H9 (cell line): ENCODE measurements around the gene ZNF474. TPM values are rescaled to one million over a fixed set of nuclear protein-coding genes. Genes with fewer than 3 reads are reported as not detected.

Experiments
- DNase-seq: peaks from one replicate; pipeline ENCODE4 v3.0.0-alpha.2; 2017
- H2AFZ ChIP-seq: one replicate; pipeline ENCODE4 v1.6.1; 2013; ENCODE audit warnings: mild to moderate bottlenecking, low read length, control low read depth, moderate library complexity
- H2AK5ac ChIP-seq: 2 replicates; pipeline ENCODE4 v1.6.1; 2013; ENCODE audit warnings: low read length, control low read depth, mixed read lengths; ENCODE audit not compliant: insufficient read length
- H2BK120ac ChIP-seq: one replicate; pipeline ENCODE4 v1.6.1; 2013; ENCODE audit warnings: low read depth, mild to moderate bottlenecking, low read length, control low read depth, inconsistent platforms; ENCODE audit not compliant: poor library complexity, severe bottlenecking
- H2BK12ac ChIP-seq: 2 replicates; pipeline ENCODE4 v1.6.1; 2013; ENCODE audit warnings: low read length, control low read depth, mixed read lengths, low read depth; ENCODE audit not compliant: insufficient read length
- H2BK15ac ChIP-seq: 2 replicates; pipeline ENCODE4 v1.6.1; 2013; ENCODE audit warnings: low read depth, low read length, control low read depth
- H2BK20ac ChIP-seq: one replicate; pipeline ENCODE4 v1.6.1; 2013; ENCODE audit warnings: low read depth, mild to moderate bottlenecking, low read length, control low read depth, inconsistent platforms; ENCODE audit not compliant: poor library complexity, severe bottlenecking
- H2BK5ac ChIP-seq: 2 replicates; pipeline ENCODE4 v1.6.1; 2013; ENCODE audit warnings: low read length, control low read depth, mixed read lengths; ENCODE audit not compliant: insufficient read length
- H3K14ac ChIP-seq: 2 replicates; pipeline ENCODE4 v1.6.1; 2013; ENCODE audit warnings: low read length, control low read depth; ENCODE audit not compliant: insufficient read depth
- H3K18ac ChIP-seq: 2 replicates; pipeline ENCODE4 v1.6.1; 2013; ENCODE audit warnings: low read depth, mild to moderate bottlenecking, mixed read lengths, low read length, control low read depth; ENCODE audit not compliant: insufficient read length
- H3K23ac ChIP-seq: 2 replicates; pipeline ENCODE4 v1.6.1; 2013; ENCODE audit warnings: low read length, control low read depth, mixed read lengths, low read depth; ENCODE audit not compliant: insufficient read length
- H3K23me2 ChIP-seq: 2 replicates; pipeline ENCODE4 v1.6.1; 2013; ENCODE audit warnings: low read depth, mild to moderate bottlenecking, mixed read lengths, low read length, control low read depth; ENCODE audit not compliant: insufficient read length, poor library complexity, severe bottlenecking
- H3K27ac ChIP-seq: 2 replicates; pipeline ENCODE4 v1.5.1; 2013; ENCODE audit warnings: low read length, control low read depth, mixed read lengths, low read depth; ENCODE audit not compliant: insufficient read length
- H3K27me3 ChIP-seq: 2 replicates; pipeline ENCODE4 v1.6.1; 2013; ENCODE audit warnings: low read length, control low read depth, inconsistent platforms; ENCODE audit not compliant: insufficient read depth
- H3K4ac ChIP-seq: 2 replicates; pipeline ENCODE4 v1.6.1; 2013; ENCODE audit warnings: low read depth, mild to moderate bottlenecking, control low read depth, inconsistent platforms, low read length, moderate library complexity
- H3K4me1 ChIP-seq: 2 replicates; pipeline ENCODE4 v1.6.1; 2013; ENCODE audit warnings: low read length, control low read depth, inconsistent platforms; ENCODE audit not compliant: insufficient read depth
- H3K4me2 ChIP-seq: 2 replicates; pipeline ENCODE4 v1.6.1; 2013; ENCODE audit warnings: low read length, control low read depth, mixed read lengths; ENCODE audit not compliant: insufficient read length, insufficient read depth
- H3K56ac ChIP-seq: 2 replicates; pipeline ENCODE4 v1.6.1; 2013; ENCODE audit warnings: low read depth, mild to moderate bottlenecking, mixed read lengths, low read length, control low read depth; ENCODE audit not compliant: insufficient read length
- H3K79me1 ChIP-seq: 2 replicates; pipeline ENCODE4 v1.6.1; 2013; ENCODE audit warnings: low read depth, mild to moderate bottlenecking, moderate library complexity, low read length, control low read depth, inconsistent platforms; ENCODE audit not compliant: insufficient read depth, poor library complexity, severe bottlenecking
- H3K79me2 ChIP-seq: 2 replicates; pipeline ENCODE4 v1.6.1; 2013; ENCODE audit warnings: low read length, control low read depth, inconsistent platforms; ENCODE audit not compliant: insufficient read depth
- H3K9ac ChIP-seq: 2 replicates; pipeline ENCODE4 v1.6.1; 2013; ENCODE audit warnings: low read length, control low read depth, mixed read lengths; ENCODE audit not compliant: insufficient read length; ENCODE audit errors: extremely low read depth
- H3K9me3 ChIP-seq: one replicate; pipeline ENCODE4 v1.6.1; 2013; ENCODE audit warnings: low read depth, low read length, inconsistent platforms; ENCODE audit not compliant: control insufficient read depth
- H3T11ph ChIP-seq: one replicate; pipeline ENCODE4 v1.6.1; 2013; ENCODE audit warnings: mild to moderate bottlenecking, low read length, control low read depth, inconsistent platforms
- H4K20me1 ChIP-seq: one replicate; pipeline ENCODE4 v1.6.1; 2013; ENCODE audit not compliant: control insufficient read depth, insufficient read length, insufficient read depth
- H4K5ac ChIP-seq: 2 replicates; pipeline ENCODE4 v1.6.1; 2013; ENCODE audit warnings: low read depth, mild to moderate bottlenecking, mixed read lengths, low read length, control low read depth; ENCODE audit not compliant: insufficient read length
- H4K8ac ChIP-seq: replicated peaks from 2 replicates; pipeline ENCODE4 v1.6.1; 2013; ENCODE audit warnings: low read length, control low read depth, mixed read lengths, low read depth; ENCODE audit not compliant: insufficient read length
- H4K91ac ChIP-seq: 2 replicates; pipeline ENCODE4 v1.6.1; 2013; ENCODE audit warnings: low read depth, mild to moderate bottlenecking, moderate library complexity, mixed read lengths, low read length, control low read depth; ENCODE audit not compliant: insufficient read length
- H3K27ac Mint-ChIP-seq, 3 experiments: 2 replicates in 2 of 3; 3 replicates in 1 of 3; pipeline ENCODE4 v1.8.0; 2020 to 2021; ENCODE audit warnings: mixed read lengths in 3 of 3, mild to moderate bottlenecking in 1 of 3, moderate library complexity in 1 of 3
- H3K27me3 Mint-ChIP-seq: 2 replicates; pipeline ENCODE4 v1.8.0; 2021; ENCODE audit warnings: low read depth, mild to moderate bottlenecking, moderate library complexity, mixed read lengths
- H3K36me3 Mint-ChIP-seq, 3 experiments: 2 replicates in 2 of 3; 3 replicates in 1 of 3; pipeline ENCODE4 v1.8.0; 2020 to 2021; ENCODE audit warnings: low read depth in 3 of 3, mixed read lengths in 3 of 3; ENCODE audit not compliant: insufficient read depth in 1 of 3
- H3K4me1 Mint-ChIP-seq, 2 experiments: 2 replicates each; pipeline ENCODE4 v1.8.0; 2020; ENCODE audit warnings: mixed read lengths in 2 of 2
- H3K4me3 Mint-ChIP-seq, 2 experiments: 2 replicates in 1 of 2; 3 replicates in 1 of 2; pipeline ENCODE4 v1.8.0; 2020 to 2021; ENCODE audit warnings: mild to moderate bottlenecking in 2 of 2, mixed read lengths in 2 of 2, moderate library complexity in 1 of 2
- H3K9me3 Mint-ChIP-seq, 2 experiments: 2 replicates in 1 of 2; 3 replicates in 1 of 2; pipeline ENCODE4 v1.8.0; 2020; ENCODE audit warnings: mild to moderate bottlenecking in 2 of 2, mixed read lengths in 2 of 2, moderate library complexity in 1 of 2
- WGBS: extraction: QIAGEN DNeasy Blood & Tissue Kit; methylation state at CpG from one replicate; pipeline ENCODE4 v1.1.7; 2013; ENCODE audit warnings: missing lambda C conversion rate, low lambda C conversion rate, mixed read lengths; ENCODE audit not compliant: insufficient read length; ENCODE audit errors: extremely low coverage; 5-methylcytosine and 5-hydroxymethylcytosine counted together
- total RNA-seq: library from RNA; stranded (reverse); gene quantifications from 2 replicates; pipeline ENCODE4 v1.2.1, GENCODE V29; 2021
- TF ChIP-seq, protein P1 (sequence below): fragments of 200-600 bp; sonication (generic); conservative IDR thresholded peaks from 3 replicates; pipeline ENCODE4 v1.8.0; 2021; ENCODE audit warnings: antibody characterized with exemption, mild to moderate bottlenecking

The ZNF474 gene
- total RNA-seq, 1 experiment from 2014 or later, result not detected

DNA sequence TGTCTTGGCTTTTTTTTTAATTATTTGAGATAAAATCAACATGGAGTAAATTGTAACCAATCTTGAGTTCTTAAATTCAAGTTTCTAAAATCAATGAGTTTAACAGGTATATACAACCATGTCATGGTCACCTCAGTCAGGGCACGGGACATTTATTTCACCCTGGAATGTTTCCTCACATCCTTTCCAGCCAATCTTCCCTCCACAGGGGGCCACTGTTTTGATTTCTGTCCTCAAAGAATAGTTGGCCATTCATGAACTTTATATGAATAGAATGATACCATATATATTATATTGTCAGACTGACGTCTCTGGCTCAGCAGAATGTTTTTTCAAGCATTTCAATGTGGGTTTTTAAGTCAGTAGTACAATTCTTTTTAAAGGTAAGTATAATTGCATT lies 806 bp downstream of the ZNF474 start:
- TF ChIP-seq, protein P1, sequence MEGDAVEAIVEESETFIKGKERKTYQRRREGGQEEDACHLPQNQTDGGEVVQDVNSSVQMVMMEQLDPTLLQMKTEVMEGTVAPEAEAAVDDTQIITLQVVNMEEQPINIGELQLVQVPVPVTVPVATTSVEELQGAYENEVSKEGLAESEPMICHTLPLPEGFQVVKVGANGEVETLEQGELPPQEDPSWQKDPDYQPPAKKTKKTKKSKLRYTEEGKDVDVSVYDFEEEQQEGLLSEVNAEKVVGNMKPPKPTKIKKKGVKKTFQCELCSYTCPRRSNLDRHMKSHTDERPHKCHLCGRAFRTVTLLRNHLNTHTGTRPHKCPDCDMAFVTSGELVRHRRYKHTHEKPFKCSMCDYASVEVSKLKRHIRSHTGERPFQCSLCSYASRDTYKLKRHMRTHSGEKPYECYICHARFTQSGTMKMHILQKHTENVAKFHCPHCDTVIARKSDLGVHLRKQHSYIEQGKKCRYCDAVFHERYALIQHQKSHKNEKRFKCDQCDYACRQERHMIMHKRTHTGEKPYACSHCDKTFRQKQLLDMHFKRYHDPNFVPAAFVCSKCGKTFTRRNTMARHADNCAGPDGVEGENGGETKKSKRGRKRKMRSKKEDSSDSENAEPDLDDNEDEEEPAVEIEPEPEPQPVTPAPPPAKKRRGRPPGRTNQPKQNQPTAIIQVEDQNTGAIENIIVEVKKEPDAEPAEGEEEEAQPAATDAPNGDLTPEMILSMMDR, result no peak
- H3K23ac ChIP-seq, result no peak overlapping the region
- H3K56ac ChIP-seq, result no peak overlapping the region
- H2AK5ac ChIP-seq, result no peak overlapping the region
- H3K18ac ChIP-seq, result peak overlapping the region; percentile 70
- no peaks in the 10 kb centered on the region for H3K9me3 ChIP-seq
- no peak overlapping the region for H3K14ac ChIP-seq
- no peak overlapping the region for H4K91ac ChIP-seq
- H3K4me3 Mint-ChIP-seq, result no peak overlapping the region
- no peak overlapping the region for H2BK20ac ChIP-seq
- no peaks in the 10 kb centered on the region for H3K23me2 ChIP-seq
- H3K4ac ChIP-seq, result no peak overlapping the region
- H3K4me1 ChIP-seq, result no peaks in the 10 kb centered on the region; the same call in 1 of the 2 replicates
- no peak overlapping the region for H3K9ac ChIP-seq
- peaks cover 7 to 9% of the 10 kb centered on the region in 2 experiments for H3K4me1 Mint-ChIP-seq
- WGBS, result no CpG with 5 or more reads among the region's 2 CpGs
- no peak overlapping the region for H2BK5ac ChIP-seq
- H3K36me3 Mint-ChIP-seq, result no peaks in the 10 kb centered on the region
- no peak overlapping the region for H2BK12ac ChIP-seq
- no peaks in the 10 kb centered on the region for H3K9me3 Mint-ChIP-seq
- H2AFZ ChIP-seq, result no peak overlapping the region
- H3K79me2 ChIP-seq, result no peaks in the 10 kb centered on the region
- H4K20me1 ChIP-seq, result no peaks in the 10 kb centered on the region
- no peak overlapping the region for H3K27ac ChIP-seq
- peak overlapping the region; percentile 61 for H2BK120ac ChIP-seq
- H3K27ac Mint-ChIP-seq, result no peak overlapping the region
- H2BK15ac ChIP-seq, result no peak overlapping the region
- peak overlapping the region; percentile 76 for H3T11ph ChIP-seq
- no peak overlapping the region for H3K4me2 ChIP-seq
- no peak overlapping the region for H4K5ac ChIP-seq
- H4K8ac ChIP-seq, result no peak overlapping the region
- no peak for DNase-seq
- no peaks in the 10 kb centered on the region for H3K27me3 Mint-ChIP-seq
- no peaks in the 10 kb centered on the region for H3K27me3 ChIP-seq
- no peaks in the 10 kb centered on the region for H3K79me1 ChIP-seq
